ENCODE results near the gene PEDS1. TPM values are rescaled to one million over a fixed set of nuclear protein-coding genes. Genes with fewer than 3 reads are reported as not detected.

The PEDS1 gene
- total RNA-seq, 2 experiments from 2014 or later, result 20.5 to 20.9 TPM

GRCh38 chr20:50110141-50111047 is 43.1 kb downstream of the PEDS1 start:
- ChIA-PET CTCF (interaction anchor here (0.6 to 2.4 kb wide), 6 partner anchors 25 to 386 kb away, joined by 3 to 10 read pairs (median 4); no protein-coding TSS in a partner anchor), POLR2A (interaction anchor here (0.6 to 1.9 kb wide), 6 partner anchors 8 to 877 kb away, joined by 3 to 10 read pairs (median 4); partner anchors contain the start of gene PEDS1)

DNA sequence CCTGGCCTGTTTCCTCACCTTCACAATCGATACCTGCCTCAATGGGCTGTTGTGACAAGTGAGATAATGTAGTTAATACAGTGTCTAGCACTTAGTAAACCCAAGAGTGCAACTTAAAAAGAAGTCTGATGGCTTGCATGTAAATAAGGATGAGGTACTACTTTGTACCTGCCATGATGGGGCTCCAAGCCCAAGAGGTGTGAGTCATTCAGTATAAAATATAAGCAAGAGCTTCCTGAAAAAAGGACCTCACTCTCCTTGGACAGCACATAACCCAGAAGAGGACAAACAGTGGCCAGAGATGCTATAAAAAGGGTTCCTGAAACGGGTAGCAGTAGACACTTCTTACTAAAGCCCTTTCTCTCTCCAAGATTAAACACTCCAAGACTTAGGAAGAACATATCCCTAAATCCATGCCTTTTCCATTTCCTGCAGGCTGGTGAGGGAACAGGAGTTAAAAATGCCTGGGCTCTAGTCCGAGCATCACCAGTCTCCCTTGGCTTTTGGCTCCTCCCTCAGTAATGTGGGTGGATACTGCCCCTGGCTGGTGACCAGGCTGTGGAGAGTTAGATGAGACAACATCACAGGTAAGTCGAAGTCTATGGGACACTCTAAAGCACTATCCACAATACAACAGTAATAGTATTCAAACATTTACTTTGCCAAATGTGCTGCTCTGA is 44.8 kb downstream of the PEDS1 start:
- ChIA-PET POLR2A (no interaction called here), CTCF (interaction anchor here (0.7 to 1.4 kb wide), 4 partner anchors 20 to 70 kb away, joined by 3 to 6 read pairs (median 4); no protein-coding TSS in a partner anchor)

- POLR2A ChIA-PET, result interaction anchor here (1.2 kb wide), 1 partner anchor 15 kb away, joined by 3 read pairs; no protein-coding TSS in a partner anchor
Observed at GRCh38 chr20:50107796-50108331, 45.7 kb downstream of the PEDS1 start.

DNA sequence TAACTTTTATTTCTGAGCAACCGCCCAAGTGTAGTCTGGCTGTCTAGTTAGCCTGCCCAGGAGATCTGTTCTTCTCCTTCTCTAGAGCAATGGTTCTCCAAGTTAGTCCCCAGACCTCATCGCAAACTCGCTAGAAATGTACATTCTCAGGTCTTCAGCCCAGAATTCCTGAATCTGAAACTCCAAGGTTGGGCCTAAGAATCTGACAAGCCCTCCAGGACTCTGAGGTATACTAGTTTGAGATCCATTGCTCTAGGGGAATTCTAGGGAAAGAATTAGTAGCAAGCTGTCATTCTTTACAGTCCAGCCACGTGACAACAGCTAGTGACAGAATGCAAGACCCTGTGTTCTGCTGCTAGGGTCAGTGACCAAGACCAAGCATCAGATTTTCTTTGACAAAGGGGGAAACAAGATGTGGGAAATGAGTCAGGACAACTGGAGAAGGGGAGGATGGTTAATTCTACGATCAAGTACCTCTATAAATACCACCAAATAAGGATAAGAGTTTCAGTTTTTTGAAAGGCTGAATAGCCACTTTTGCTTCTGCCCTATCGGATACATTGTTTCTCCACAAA is 46.4 kb downstream of the PEDS1 start:
- POLR2A ChIA-PET, result interaction anchor here (0.5 to 1.2 kb wide), 3 partner anchors 8 to 46 kb away, joined by 3 to 8 read pairs (median 3); no protein-coding TSS in a partner anchor

More at GRCh38 chr20:50107796-50108331, 45.7 kb downstream of the PEDS1 start:
- CTCF ChIA-PET, result interaction anchor here (0.5 to 1.4 kb wide), 3 partner anchors 37 to 127 kb away, joined by 3 to 6 read pairs (median 5); no protein-coding TSS in a partner anchor

DNA sequence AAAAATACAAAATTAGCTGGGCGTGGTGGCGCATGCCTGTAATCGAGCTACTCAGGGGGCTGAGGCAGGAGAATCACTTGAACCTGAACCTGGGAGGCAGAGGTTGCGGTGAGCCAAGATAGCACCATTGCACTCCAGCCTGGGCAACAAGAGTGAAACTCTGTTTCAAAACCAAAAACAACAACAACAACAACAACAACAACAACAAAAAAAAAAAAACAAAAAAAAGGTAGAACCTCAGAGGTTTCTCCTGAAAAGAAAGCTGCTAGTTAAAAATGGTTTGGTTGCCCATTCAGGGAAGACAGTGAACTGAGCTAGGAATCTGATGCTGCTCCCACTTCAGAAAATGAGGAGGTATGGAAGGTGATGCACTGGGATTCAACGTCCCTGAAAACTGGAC is 46.9 kb downstream of the PEDS1 start:
- ChIA-PET CTCF (interaction anchor here (0.6 to 1.8 kb wide), 2 partner anchors 35 to 36 kb away, joined by 3 to 5 read pairs; no protein-coding TSS in a partner anchor), POLR2A (interaction anchor here (0.6 kb wide), 1 partner anchor 9 kb away, joined by 8 read pairs; no protein-coding TSS in a partner anchor)

More for the DNA sequence above, 46.4 kb downstream of the PEDS1 start:
- CTCF ChIA-PET, result interaction anchor here (0.6 to 1.8 kb wide), 2 partner anchors 36 kb away, joined by 3 to 5 read pairs; no protein-coding TSS in a partner anchor

Other genes starting within 250 kb of the PEDS1 start
- gene SPATA2, start 238.2 kb downstream of the PEDS1 start, total RNA-seq, result 10 to 100 TPM; 13.6 to 14.0 TPM
- 10 to 100 TPM; 59.4 to 63.8 TPM for gene RNF114, start 217.3 kb downstream of the PEDS1 start, total RNA-seq
- under 1 TPM; 0.40 to 0.52 TPM for gene SNAI1, start 170.7 kb downstream of the PEDS1 start, total RNA-seq
- gene UBE2V1, start 40.6 kb downstream of the PEDS1 start, total RNA-seq, result 100 to 1,000 TPM; 167 to 174 TPM
- gene CEBPB, start 37.1 kb upstream of the PEDS1 start, total RNA-seq, result 10 to 100 TPM; 32.5 to 32.6 TPM

All from activated CD8-positive, alpha-beta memory T cell treated with anti-CD3 and anti-CD28 coated beads for 36 hours (primary cell).